Activated gamma-delta T cell treated with Interleukin-2 at 50 U/mL for 16 hours (primary cell): ENCODE measurements around the gene ATP5PO.
"Not testable (repeated sequence)": the region's sequence is repeated elsewhere in the genome, so short reads cannot be mapped to it uniquely, and the experiment has no call there.

ENCODE experiments used
- DNase-seq: peaks from one replicate; pipeline ENCODE4 v3.0.0-alpha.2; 2020

ATP5PO gene

DNA sequence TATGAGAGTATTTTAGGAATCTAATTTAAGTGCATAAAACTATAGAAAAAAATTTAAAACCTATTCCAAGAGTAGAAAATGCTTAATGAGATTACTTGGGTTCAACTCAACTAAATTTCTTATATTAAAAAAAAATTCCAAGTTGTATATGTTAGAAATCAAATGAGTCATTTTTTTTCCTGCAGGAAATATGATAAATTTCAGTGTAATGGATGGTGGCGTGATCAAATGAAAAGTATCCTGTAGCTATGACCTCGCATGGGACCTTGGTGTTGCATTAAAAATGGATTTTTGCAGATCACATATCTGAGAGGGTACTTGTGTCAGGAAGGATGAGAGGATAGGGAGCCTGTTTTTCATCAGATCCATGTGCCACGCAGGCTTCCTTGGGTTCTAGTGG lies 17.9 kb downstream of the ATP5PO start:
- DNase-seq: no peak

DNA sequence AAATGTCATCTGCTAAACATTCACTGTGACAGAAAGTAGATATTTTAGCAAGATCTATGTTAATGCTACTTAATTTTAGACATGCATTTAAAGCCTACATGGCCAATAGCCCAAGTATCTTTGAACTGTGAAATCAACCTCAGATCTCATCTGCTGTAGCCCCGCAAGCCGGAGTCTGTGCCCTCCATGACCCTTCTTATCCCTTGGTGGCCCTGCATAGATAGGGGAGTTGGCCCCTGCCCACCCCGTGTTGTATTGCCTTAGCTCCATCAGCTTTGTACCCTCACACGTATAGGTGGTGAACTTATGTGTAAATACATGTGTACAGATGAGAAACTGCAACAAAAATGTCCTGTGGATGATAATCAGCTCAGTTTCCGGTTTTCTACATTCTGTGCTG lies 18.5 kb downstream of the ATP5PO start:
- DNase-seq: no peak

DNA sequence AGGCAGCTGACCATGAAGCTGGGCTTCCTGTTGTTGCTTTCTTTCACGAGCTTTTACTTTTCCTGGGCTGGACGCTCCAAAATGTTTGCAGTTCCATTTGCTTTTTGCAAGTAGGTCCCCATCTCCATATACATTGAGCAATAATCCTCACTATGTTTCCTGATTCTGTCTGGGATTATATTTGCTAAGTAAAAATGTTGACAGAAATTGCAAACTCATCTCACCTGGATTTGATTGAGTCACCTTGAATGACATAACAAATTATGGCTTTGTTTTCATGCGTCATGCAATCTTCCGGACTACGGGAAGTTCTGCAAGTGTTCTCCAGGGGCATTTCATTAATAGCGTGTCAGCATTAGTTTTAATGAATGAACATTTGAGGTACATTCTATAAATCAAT lies 18.9 kb downstream of the ATP5PO start:
- no peak for DNase-seq

DNA sequence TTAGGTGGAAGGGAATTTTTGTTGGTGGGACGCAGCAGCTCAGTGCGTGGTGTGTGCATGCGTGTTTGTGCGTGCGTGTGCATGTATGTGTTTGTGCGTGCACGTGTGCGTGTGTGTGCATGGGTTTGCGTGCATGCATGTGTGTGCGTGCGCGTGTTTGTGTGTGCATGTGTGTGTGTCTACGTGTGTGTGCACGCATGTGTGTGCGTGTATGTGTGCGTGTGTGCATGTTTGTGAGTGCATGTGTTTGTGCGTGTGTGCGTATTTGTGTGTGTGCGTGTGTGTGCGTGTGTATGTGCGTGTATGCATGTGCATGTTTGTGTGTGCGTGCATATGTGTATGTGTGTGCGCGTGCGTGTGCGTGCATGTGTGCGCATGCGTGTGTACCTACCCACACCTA lies 20.2 kb downstream of the ATP5PO start:
- no peak for DNase-seq

DNA sequence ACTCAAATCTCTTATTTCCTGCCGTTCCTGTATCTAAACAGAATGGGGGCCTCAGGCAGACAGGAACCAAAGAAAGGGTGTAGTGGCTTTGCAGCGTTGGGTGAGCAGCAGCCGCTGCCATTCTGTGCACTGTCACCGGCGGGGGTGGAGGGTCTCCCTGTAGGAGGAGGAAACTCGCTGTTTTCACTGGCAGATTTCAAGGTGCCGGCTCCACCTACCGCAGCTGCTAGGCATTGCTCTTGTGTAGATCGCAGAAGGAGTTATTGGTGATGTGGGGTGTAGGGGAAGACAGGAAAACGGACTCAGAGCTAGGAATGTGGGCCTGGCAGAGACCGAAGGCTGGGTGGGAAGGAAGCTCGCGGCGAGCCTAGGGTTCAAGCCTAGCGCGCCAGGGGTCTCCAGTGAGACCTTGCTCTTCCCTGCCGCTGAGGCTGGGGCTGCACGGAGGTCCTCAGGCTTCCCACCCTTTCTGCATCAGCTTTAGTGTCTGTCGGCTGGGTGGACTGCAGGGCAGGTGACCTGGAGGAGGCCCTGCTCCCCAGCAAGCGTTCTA lies 20.8 kb downstream of the ATP5PO start:
- peak; percentile 63 for DNase-seq

DNA sequence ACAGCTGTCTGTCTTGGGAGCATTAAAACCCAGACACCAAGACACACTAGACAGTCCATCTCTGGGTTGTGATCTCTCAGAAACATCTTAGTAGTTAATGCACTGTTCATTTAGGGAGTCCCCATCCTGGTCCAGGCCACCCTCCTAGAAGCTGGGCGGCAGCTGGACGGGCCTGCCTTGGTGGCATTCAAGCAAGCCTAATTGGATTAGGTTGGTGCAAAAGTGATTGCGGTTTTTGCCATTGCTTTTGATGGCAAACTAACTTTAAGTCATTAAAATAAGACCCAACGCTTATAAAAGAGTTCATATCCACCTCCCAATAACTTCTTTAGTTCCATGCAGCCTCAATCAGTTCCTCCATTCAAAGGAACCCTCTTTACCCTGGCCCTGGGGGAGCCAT lies 21.7 kb downstream of the ATP5PO start:
- no peak for DNase-seq

DNA sequence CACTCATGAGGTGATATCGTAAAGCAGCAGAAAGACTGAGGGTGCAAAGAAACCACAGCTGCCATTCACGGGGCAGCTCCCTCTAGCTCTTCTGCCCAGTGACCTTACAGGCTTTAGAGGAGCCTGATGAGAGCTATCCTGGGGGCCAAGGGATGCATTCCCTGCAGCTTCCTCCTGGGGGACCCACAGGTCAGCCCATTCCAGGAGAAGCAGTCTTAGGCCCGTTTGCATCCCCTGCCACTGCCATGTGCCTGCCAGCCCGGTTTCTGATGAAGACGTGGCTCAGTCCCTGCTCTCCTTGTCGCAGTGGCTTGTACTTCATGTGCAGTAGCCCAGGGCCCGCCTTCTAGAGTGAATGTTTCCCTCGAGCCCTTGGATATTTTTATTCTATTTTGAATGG lies 22.8 kb downstream of the ATP5PO start:
- no peak for DNase-seq

DNA sequence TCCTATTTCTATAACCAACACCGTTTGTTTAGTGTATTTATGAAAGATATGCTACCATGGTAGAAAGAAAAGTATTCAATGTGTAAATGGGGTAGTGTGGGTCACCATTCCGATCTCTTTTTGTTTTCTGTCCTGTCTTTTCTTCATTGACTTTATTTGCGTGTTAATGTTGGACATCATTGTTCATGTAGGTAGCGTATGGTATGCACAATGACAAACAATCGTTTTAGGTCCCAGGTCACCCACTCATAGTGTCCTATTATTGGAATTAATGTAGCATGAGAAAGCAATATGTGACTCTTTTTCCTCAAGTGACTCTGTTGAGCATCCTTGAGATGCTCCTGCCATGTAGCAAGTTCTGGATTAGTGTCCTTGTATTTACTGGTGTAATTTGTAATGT lies 25.4 kb downstream of the ATP5PO start:
- no peak for DNase-seq

DNA sequence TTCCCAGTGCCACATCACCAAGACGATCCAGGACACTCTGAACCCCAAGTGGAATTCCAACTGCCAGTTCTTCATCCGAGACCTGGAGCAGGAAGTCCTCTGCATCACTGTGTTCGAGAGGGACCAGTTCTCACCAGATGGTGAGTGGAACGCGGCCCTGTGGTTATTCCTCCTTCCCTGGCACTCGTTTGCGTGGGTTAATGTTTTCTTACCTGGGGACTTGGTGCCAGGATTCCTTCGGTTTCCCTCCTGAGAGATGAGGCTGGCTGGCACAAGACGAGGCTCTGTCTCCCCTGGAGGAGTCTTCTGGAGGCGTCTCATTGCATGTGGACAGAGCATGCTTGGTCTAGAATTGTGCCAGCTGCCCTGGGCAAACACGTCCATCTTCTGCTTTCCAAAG lies 29.3 kb downstream of the ATP5PO start:
- DNase-seq: no peak

DNA sequence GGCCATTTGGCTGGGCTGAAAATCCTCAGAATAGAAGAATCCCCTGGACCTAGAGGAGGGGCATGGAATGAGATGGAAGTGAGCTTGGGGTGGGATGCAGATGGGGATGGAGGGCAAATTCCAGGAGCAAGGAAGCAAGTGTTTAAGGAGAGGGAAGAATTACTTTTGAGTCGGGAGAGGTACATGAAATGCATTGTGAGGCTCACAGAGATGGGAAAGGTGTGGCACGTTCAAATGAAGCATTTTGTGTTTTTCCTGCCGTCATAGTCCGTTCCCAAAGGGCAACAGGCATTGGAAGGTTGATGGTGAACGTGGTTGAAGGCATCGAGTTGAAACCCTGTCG lies 30.5 kb downstream of the ATP5PO start:
- DNase-seq: no peak

DNA sequence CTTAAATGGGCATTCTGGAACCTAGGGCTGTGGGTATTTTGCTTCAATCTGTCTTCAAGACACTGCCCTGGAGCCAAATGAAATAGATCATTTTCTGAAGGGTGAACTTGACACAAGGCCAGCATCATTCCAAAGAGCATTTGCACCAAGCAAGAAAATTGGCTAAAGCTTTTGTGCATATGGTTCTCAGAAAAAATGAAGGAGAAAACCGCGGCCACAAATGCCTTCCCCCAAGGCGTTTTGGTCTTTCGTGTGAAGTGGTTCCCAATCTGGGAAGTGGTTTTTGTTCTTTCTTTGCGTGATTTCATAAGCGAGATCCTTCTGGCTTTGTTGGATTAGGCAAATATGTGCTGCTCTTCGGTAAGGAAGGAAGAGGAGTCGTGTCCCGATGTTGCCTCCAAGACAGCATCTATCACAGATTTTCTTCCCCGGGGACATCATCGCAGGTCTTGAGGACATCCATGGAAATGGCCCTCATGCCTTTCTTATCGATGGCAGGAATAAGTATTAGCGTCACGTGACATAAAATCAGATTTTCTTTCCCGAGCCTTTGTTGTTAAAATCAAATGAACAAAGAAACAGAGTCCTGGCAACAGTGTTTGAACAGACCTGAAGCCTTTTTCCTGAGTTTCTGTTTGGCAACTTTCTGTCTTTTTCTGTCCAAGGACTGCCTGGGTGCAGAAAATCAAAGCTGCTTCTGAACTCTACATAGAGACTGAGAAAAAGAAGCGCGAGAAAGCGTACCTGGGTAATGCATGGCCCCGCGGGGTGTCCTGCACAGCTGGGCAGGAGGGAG lies 31.0 kb downstream of the ATP5PO start:
- no peak for DNase-seq

DNA sequence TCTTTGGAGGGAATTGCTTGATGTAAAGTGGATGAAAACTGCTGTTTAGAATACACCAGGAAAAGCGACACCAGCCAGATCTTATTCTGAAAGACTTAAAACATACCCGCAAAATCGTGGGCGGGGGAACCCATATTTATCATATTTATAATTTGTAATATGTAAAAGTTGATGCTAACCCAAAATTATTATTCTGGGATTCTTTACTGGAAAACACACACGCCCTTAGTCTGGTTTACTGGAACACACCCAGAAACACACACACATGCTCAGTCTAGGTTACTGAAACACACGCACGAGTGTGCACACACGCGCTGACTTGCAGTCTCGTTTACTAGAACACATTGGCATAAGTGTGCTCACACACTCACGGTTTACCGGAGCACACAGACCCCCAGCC lies 32.5 kb downstream of the ATP5PO start:
- DNase-seq: no peak

DNA sequence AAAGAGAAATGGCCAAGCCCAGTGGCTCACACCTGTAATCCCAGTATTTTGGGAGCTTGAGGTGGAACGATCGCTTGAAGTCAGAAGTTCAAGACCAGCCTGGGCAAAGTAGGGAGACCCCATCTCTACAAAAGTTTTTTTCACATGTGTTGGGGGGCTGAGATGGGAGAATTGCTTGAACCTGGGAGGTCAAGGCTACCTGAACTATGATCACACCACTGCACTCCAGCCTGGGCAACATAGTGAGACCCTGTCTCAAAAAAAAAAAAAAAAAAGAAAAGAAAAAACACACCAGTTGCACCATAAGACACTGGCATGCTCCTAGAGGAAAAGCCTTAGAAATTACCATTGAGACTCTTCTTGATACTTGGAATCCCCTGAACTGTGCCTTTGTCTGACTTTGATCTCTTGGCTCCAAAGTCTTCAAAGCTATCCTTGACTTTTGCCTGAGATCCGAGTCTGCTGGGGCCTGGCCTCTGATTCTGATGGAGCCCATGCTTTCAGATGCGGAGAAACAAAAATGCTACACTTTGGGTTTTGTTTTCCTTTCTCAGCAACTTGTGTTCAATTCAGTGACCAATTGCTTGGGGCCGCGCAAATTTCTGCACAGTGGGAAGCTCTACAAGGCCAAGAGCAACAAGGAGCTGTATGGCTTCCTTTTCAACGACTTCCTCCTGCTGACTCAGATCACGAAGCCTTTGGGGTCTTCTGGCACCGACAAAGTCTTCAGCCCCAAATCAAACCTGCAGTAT lies 33.7 kb downstream of the ATP5PO start:
- DNase-seq: no peak

DNA sequence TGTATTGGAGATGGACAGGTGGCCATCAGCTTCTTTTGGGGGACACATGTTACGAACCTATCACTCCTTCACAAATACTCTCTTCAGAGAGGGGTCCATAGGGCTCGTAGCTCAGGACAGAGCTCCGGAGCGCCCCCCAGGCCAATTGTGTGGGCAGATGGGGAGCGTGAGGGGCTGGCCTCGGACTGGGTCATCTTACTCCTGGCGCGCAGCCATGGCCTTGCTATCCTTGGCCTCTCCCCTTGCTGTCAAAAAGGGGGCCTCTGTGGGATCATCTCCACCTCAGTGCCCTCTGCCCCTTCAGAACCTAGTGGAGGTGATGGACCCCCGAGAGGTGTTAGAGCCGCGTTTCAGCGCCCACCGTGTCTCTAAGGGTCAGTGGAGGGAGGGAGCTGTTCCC lies 35.0 kb downstream of the ATP5PO start:
- DNase-seq: no peak

DNA sequence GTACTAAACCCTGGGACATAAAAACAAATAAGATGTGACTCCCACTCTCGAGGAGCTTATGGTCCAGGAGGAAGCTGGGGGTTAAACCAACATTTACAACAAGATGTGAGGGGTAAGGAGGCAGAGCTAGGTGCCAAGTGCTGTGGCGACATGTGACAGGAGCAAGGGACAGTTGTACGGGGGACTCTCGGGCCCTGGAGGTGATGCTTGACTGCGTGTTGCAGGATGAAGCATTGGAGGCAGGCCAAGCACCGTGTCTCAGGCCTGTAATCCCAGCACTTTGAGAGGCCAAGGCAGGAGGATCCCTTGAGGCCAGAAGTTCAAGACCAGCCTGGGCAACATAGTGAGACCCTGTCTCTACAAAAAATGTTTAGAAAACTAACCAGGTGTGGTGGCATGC lies 36.8 kb downstream of the ATP5PO start:
- DNase-seq: no peak

DNA sequence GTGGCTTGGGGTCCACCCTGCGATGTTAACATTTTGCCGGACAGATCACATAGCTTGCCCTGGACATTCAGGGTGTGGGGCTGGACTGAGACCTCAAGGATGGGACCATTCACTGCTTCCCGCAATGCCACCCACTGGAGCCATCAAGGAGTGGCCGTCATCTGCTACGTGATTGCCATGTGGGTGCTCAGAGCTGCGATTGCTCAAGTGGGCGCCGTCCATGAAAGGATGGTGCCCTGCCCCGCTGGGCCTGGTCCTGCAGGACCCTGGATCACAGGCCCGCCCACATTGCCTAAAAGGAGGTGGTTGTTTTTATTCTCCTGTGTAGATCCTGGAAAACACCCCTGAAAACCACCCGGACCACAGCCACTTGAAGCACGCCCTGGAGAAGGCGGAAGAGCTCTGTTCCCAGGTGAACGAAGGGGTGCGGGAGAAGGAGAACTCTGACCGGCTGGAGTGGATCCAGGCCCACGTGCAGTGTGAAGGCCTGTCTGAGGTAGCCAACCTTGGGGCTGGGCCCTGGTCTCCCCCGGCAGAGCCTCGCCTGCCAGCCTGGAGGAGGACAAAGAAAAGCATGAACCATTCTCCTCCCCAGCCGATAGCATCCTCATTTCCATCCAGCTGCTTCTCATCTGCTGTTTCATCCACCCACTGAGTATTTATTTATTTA lies 40.4 kb downstream of the ATP5PO start:
- DNase-seq: no peak

DNA sequence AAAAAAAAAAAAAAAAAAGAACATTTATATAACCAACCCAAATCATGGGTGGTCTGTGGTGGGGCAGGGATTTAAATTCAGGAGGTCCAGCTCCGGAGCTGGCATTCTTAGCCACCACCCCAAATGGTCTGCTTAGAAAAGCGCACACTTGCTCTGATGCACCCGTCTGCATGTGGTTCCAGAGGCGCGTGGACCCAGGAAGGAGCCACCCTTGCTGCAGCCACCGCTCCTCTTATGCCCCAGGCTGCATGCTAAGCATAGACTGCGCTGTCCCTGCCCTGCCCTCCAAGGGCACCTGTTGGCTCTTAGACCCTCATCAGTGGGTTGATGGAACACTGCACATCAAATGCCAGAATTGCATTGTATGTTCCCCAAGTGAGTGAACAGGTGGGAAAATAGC lies 41.4 kb downstream of the ATP5PO start:
- no peak for DNase-seq

DNA sequence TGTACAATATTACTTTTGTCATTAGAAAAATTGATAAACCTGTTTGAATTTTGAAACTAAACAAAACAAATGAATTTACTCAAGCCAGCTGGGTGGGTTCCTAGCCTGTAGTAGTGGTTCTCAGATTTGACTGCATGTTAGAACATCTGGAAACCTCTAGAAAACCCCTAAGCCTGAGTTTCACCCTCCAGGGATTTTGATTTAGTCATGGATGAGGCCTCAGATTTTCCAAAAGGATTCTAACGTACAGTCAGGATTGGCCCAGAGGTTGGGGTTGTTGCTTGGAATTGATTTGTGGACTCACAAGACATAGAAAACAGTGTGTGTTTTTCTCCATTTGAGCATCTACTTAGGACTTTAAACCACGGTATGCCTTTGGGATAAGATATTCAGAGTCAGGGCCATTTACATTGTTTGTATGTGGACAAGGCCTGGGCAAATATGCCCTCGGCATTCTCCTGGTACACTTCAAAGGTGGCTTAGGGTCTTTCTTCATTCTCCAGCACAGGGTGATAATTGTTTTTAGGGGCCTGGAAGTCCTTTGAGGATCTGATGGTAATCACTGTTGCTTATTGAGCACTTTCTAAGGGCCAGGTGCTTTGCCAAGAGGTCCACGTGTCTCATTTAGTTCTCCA lies 42.6 kb downstream of the ATP5PO start:
- no peak for DNase-seq

DNA sequence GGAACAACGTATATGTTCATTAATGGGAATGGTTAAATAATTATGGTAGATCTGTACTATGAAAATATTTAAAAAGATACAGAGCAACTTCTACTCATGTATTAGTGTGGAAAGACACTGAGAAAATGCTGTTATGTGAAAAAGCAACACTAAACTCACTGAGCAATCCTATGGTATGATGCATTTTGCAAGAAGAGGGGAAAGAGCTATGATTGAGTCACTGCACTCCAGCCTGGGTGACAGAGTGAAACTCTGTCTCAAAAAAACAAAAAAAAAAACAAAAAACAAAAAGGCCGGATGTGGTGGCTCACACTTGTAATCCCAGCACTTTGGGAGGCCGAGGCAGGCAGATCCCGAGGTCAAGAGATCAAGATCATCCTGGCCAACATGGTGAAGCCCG lies 44.4 kb downstream of the ATP5PO start:
- no peak for DNase-seq

DNA sequence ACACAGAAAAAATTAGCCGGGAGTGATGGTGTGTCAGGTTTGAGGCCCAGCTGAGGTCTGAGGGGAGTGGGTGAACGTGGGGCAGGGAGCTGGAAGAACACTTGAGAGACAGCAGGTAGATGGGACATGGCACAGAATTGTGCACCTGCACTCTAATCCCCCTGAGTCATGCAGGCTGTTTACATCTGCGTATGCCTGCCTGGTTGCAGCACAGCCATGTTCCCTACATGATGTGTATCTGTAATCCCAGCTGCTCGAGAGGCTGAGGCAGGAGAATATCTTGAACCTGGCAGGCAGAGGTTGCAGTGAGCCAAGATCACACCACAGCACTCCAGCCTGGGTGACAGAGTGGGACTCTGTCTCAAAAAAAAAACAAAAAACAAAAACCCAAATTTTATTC lies 44.8 kb downstream of the ATP5PO start:
- DNase-seq: no peak

DNA sequence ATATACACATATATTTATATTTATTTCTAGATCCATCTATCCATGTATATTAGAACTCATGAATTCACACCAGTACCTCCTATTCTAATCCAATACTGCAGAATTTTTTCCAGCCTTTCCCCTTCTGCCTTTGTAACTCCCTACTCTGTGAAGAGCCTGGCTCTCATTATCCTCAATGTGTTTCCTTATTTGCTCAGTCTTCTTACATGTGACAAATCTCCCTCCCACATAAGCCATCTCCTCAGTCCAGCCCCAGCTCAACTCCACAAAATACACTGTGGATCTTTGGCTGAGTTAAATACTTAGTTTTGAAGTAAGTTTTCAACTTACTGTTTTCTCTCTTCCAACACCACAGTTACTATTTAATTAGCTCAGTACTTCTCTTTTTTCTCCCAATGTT lies 45.7 kb downstream of the ATP5PO start:
- DNase-seq: no peak

DNA sequence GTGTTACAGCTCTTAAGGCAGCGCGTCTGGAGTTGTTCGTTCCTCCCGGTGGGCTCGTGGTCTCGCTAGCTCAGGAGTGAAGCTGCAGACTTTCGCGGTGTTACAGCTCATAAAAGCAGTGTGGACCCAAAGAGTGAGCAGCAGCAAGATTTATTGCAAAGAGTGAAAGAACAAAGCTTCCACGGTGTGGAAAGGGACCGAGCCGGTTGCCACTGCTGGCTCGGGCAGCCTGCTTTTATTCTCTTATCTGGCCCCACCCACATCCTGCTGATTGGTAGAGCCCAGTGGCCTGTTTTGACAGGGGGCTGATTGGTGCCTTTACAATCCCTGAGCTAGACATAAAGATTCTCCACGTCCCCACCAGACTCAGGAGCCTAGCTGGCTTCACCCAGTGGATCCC lies 47.7 kb downstream of the ATP5PO start:
- DNase-seq: not testable (repeated sequence)

DNA sequence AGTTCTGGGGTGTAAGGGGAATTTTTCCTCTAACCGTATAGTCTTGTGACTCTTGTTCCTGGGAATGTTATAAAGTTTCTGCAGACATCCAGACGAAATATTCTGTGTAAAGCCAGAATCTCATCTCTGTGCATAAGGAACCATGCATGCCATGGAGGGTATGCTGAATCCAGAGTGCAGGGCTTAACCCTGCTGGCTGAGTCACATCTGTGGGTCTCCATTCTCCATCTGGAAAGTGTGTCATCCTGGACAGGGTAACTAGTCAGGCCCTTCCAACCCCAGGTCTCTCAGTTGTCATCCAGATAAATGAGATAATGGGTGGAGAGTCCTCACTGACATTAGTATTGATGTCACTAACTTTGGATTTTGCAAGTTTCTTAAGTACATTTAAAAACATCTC lies 48.8 kb downstream of the ATP5PO start:
- no peak for DNase-seq
